Mesenchymal stem cell (in vitro differentiated cells and primary cell): ENCODE measurements around the gene ARHGEF40.

Source experiments
- DNase-seq: peaks from one replicate; pipeline ENCODE4 v3.0.0-alpha.2; 2013
- H2AFZ ChIP-seq: one replicate; pipeline ENCODE4 v1.6.1; 2013; ENCODE audit warnings: low read depth, mild to moderate bottlenecking, control low read depth, inconsistent platforms, low read length, moderate library complexity
- H2AK5ac ChIP-seq: 2 replicates; pipeline ENCODE4 v1.6.1; 2013; ENCODE audit warnings: low read length, moderate library complexity, mild to moderate bottlenecking, inconsistent platforms; ENCODE audit not compliant: severe bottlenecking
- H2BK120ac ChIP-seq: one replicate; pipeline ENCODE4 v1.6.1; 2013; ENCODE audit warnings: low read depth, mild to moderate bottlenecking, inconsistent platforms, low read length, moderate library complexity
- H2BK12ac ChIP-seq, 2 experiments: one replicate each; pipeline ENCODE4 v1.6.1; 2013; ENCODE audit warnings: inconsistent platforms in 2 of 2, low read length in 2 of 2, mild to moderate bottlenecking in 2 of 2, moderate library complexity in 2 of 2, control low read depth in 1 of 2
- H2BK15ac ChIP-seq: one replicate; pipeline ENCODE4 v1.6.1; 2013; ENCODE audit warnings: mild to moderate bottlenecking, low read depth, inconsistent platforms; ENCODE audit not compliant: poor library complexity, severe bottlenecking
- H2BK5ac ChIP-seq: 2 replicates; pipeline ENCODE4 v1.6.1; 2013; ENCODE audit warnings: low read depth, mild to moderate bottlenecking, low read length, control low read depth, inconsistent platforms; ENCODE audit not compliant: poor library complexity, severe bottlenecking
- H3K14ac ChIP-seq, 2 experiments: one replicate each; pipeline ENCODE4 v1.6.1; 2013; ENCODE audit warnings: inconsistent platforms in 2 of 2, low read length in 2 of 2, control low read depth in 1 of 2, mild to moderate bottlenecking in 1 of 2, moderate library complexity in 1 of 2
- H3K18ac ChIP-seq, 2 experiments: one replicate each; pipeline ENCODE4 v1.6.1; 2013; ENCODE audit warnings: inconsistent platforms in 2 of 2, low read length in 2 of 2, control low read depth in 1 of 2, low read depth in 1 of 2, mild to moderate bottlenecking in 1 of 2
- H3K23ac ChIP-seq, 2 experiments: one replicate each; pipeline ENCODE4 v1.6.1; 2013; ENCODE audit warnings: inconsistent platforms in 2 of 2, low read length in 2 of 2, mild to moderate bottlenecking in 2 of 2, moderate library complexity in 2 of 2, control low read depth in 1 of 2
- H3K27ac ChIP-seq: 2 replicates; pipeline ENCODE4 v1.5.1; 2013; ENCODE audit warnings: mild to moderate bottlenecking, moderate library complexity, low read length, control low read depth, inconsistent platforms; ENCODE audit not compliant: poor library complexity, severe bottlenecking
- H3K27me3 ChIP-seq, 2 experiments: 2 replicates each; pipeline versions ENCODE4 v1.6.1 to v1.7.0; 2013; ENCODE audit warnings: low read length in 2 of 2, mild to moderate bottlenecking in 2 of 2, moderate library complexity in 2 of 2, control low read depth in 1 of 2, inconsistent platforms in 1 of 2; ENCODE audit not compliant: control insufficient read depth in 1 of 2, insufficient read depth in 1 of 2
- H3K36me3 ChIP-seq, 2 experiments: 2 replicates each; pipeline versions ENCODE4 v1.6.1 to v1.7.0; 2013; ENCODE audit warnings: low read length in 2 of 2, control low read depth in 1 of 2, inconsistent platforms in 1 of 2, low read depth in 1 of 2, mild to moderate bottlenecking in 1 of 2; ENCODE audit not compliant: insufficient read depth in 2 of 2, control insufficient read depth in 1 of 2
- H3K4ac ChIP-seq, 2 experiments: one replicate each; pipeline ENCODE4 v1.6.1; 2013; ENCODE audit warnings: inconsistent platforms in 2 of 2, low read length in 2 of 2, mild to moderate bottlenecking in 2 of 2, moderate library complexity in 2 of 2, control low read depth in 1 of 2, low read depth in 1 of 2
- H3K4me1 ChIP-seq: 2 replicates; pipeline ENCODE4 v1.6.1; 2013; ENCODE audit warnings: low read depth, low read length, control low read depth; ENCODE audit not compliant: control insufficient read depth, insufficient read depth
- H3K4me2 ChIP-seq: 2 replicates; pipeline ENCODE4 v1.6.1; 2013; ENCODE audit warnings: low read length, mild to moderate bottlenecking, inconsistent platforms; ENCODE audit not compliant: poor library complexity, severe bottlenecking
- H3K4me3 ChIP-seq, 2 experiments: 2 replicates each; pipeline versions ENCODE4 v1.5.1 to v1.7.0; 2013; ENCODE audit warnings: low read length in 2 of 2, mild to moderate bottlenecking in 2 of 2, control low read depth in 1 of 2, low read depth in 1 of 2; ENCODE audit not compliant: insufficient read depth in 1 of 2
- H3K79me1 ChIP-seq: replicated peaks from 2 replicates; pipeline ENCODE4 v1.6.1; 2013; ENCODE audit warnings: mild to moderate bottlenecking, control low read depth, low read length, inconsistent platforms; ENCODE audit not compliant: poor library complexity, severe bottlenecking
- H3K9ac ChIP-seq: 2 replicates; pipeline ENCODE4 v1.7.0; 2013; ENCODE audit warnings: mild to moderate bottlenecking, low read length, moderate library complexity
- H3K9me3 ChIP-seq: 2 replicates; pipeline ENCODE4 v1.7.0; 2013; ENCODE audit warnings: mild to moderate bottlenecking, low read length; ENCODE audit not compliant: control insufficient read depth
- H4K8ac ChIP-seq: one replicate; pipeline ENCODE4 v1.6.1; 2013; ENCODE audit warnings: inconsistent platforms, mild to moderate bottlenecking, low read length, moderate library complexity
- H4K91ac ChIP-seq: one replicate; pipeline ENCODE4 v1.6.1; 2013; ENCODE audit warnings: mild to moderate bottlenecking, low read length, inconsistent platforms
- WGBS: methylation state at CpG from one replicate; pipeline ENCODE4 v1.1.7; 2013; ENCODE audit warnings: mixed read lengths; 5-methylcytosine and 5-hydroxymethylcytosine counted together

ARHGEF40 gene

GRCh38 chr14:21081521-21082142 lies 11.5 kb downstream of the ARHGEF40 start:
- WGBS = 95% methylated on average over 28 of the region's 30 CpGs
- H3K23ac ChIP-seq = no peak overlapping the region
- H2AFZ ChIP-seq = no peak overlapping the region
- no peak for DNase-seq
- no peaks in the 10 kb centered on the region for H3K9me3 ChIP-seq
- H3K27ac ChIP-seq = no peak overlapping the region
- H3K36me3 ChIP-seq = peaks cover 84 to 97% of the 10 kb centered on the region in 2 experiments
- H3K79me1 ChIP-seq = peaks cover 40% of the 10 kb centered on the region
- H3K4me2 ChIP-seq = no peak overlapping the region
- no peak overlapping the region for H3K4ac ChIP-seq
- H4K91ac ChIP-seq = no peak overlapping the region
- H3K14ac ChIP-seq = no peak overlapping the region
- H4K8ac ChIP-seq = no peak overlapping the region
- no peaks in the 10 kb centered on the region for H3K27me3 ChIP-seq
- H3K9ac ChIP-seq = no peak overlapping the region
- H3K4me3 ChIP-seq = no peak overlapping the region
- no peak overlapping the region for H2BK5ac ChIP-seq
- no peak overlapping the region for H3K18ac ChIP-seq
- H3K4me1 ChIP-seq = peaks cover 13% of the 10 kb centered on the region
- H2BK12ac ChIP-seq = no peak overlapping the region
- no peak overlapping the region for H2BK15ac ChIP-seq
- no peak overlapping the region for H2BK120ac ChIP-seq
- H2AK5ac ChIP-seq = no peak overlapping the region

GRCh38 chr14:21083565-21084325 lies 13.6 kb downstream of the ARHGEF40 start:
- Histone ChIP-seq H3K4me1 (peaks cover 22% of the 10 kb centered on the region), H3K36me3 (peaks cover 85 to 88% of the 10 kb centered on the region in 2 experiments), H2AFZ (no peak overlapping the region), H2AK5ac (peak overlapping the region; percentile 15), H3K27me3 (no peaks in the 10 kb centered on the region), H2BK120ac (no peak overlapping the region), H4K8ac (no peak overlapping the region), H3K9ac (peak overlapping the region; percentile 32), H3K4me3 (no peak overlapping the region), H3K23ac (no peak overlapping the region), H4K91ac (no peak overlapping the region), H3K27ac (peak overlapping the region; percentile 59), H3K79me1 (peaks cover 35% of the 10 kb centered on the region), H2BK5ac (no peak overlapping the region), H3K9me3 (no peaks in the 10 kb centered on the region), H3K14ac (no peak overlapping the region), H2BK12ac (no peak overlapping the region), H3K18ac (no peak overlapping the region), H3K4ac (no peak overlapping the region), H2BK15ac (no peak overlapping the region), H3K4me2 (no peak overlapping the region)
- DNase-seq = no peak
- WGBS = 92% methylated on average over 11 of the region's 11 CpGs

DNA sequence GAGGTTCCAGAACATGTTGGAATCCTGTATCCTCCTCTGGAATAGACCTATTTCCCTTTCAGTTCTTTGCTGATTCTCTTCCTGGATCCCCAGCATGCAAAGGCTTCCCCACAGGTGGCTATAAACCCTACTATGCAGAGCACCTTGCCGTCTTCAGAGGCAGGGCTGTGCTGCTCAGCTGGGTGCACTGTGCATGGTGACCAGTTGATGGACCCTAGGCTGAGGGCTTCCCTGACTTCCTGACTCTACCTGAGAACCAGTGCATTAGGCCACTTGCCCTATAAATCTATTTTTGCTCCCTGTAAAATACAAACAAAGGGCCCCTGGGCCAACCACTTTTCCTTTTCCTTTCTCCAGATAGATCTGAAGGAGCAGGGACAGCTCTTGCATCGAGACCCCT lies 14.3 kb downstream of the ARHGEF40 start:
- Histone ChIP-seq H2BK5ac (no peak overlapping the region), H3K4me2 (no peak overlapping the region), H3K27ac (peak overlapping the region; percentile 59), H4K91ac (no peak overlapping the region), H2BK12ac (no peak overlapping the region), H2BK15ac (no peak overlapping the region), H3K23ac (no peak overlapping the region), H3K9ac (peak overlapping the region; percentile 81), H3K18ac (no peak overlapping the region), H3K4me1 (peaks cover 22% of the 10 kb centered on the region), H2AFZ (no peak overlapping the region), H3K4ac (no peak overlapping the region), H2BK120ac (no peak overlapping the region), H2AK5ac (peak overlapping the region; percentile 21), H3K9me3 (no peaks in the 10 kb centered on the region), H3K36me3 (peaks cover 84 to 88% of the 10 kb centered on the region in 2 experiments), H4K8ac (no peak overlapping the region), H3K79me1 (peaks cover 32% of the 10 kb centered on the region), H3K14ac (no peak overlapping the region), H3K27me3 (no peaks in the 10 kb centered on the region), H3K4me3 (peak overlapping the region in 1 of 2 experiments; percentile 2)
- DNase-seq = no peak
- 94% methylated on average over 2 of the region's 2 CpGs for WGBS

DNA sequence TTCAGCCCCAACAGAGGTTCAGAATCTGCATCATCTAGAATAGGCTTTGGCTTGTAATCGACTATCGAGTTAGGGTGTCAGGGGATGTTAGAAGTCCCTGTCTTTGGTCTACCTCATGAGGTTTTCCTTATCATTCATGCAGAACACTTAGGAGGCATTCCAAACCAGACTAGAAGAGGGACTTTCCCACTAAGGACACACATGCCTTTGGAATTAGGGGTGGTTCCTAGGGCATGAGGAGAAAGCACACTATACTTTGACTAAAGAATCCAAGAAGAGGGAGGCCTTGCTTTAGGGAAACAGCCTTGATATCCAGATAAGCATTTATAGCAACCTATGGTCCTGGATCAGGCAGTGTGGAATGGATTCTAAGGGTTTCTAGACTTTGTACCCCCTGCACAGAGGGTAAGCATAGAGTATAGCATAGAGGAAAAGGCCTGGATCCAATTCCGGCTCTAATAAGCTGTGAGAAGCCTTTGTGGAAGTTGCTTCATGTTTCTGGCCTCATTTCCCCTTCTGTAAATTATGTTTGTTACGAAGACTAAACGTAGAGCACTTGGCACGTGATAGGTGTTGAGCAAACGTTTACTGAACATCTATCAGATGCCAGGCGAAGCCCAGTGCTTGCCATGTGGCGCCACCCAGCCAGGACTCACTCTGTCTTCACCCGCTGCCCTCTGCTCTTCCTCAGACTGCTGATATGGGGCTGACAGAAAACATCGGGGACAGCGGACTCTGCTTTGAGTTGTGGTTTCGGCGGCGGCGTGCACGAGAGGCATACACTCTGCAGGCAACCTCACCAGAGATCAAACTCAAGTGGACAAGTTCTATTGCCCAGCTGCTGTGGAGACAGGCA lies 15.1 kb downstream of the ARHGEF40 start:
- WGBS = 94% methylated on average over 17 of the region's 17 CpGs
- peaks cover 83 to 88% of the 10 kb centered on the region in 2 experiments for H3K36me3 ChIP-seq
- no peaks in the 10 kb centered on the region for H3K27me3 ChIP-seq
- no peak overlapping the region for H2BK120ac ChIP-seq
- no peak overlapping the region for H2AFZ ChIP-seq
- H4K91ac ChIP-seq = no peak overlapping the region
- peak; percentile 36 for DNase-seq
- no peak overlapping the region for H2BK12ac ChIP-seq
- no peak overlapping the region for H3K4ac ChIP-seq
- H4K8ac ChIP-seq = no peak overlapping the region
- peak overlapping the region; percentile 81 for H3K27ac ChIP-seq
- no peak overlapping the region for H2BK15ac ChIP-seq
- H3K23ac ChIP-seq = no peak overlapping the region
- peak overlapping the region; percentile 49 for H2AK5ac ChIP-seq
- peak overlapping the region in 1 of 2 experiments; percentile 20 for H3K4me3 ChIP-seq
- H3K9ac ChIP-seq = peak overlapping the region; percentile 81
- no peak overlapping the region for H3K18ac ChIP-seq
- H2BK5ac ChIP-seq = no peak overlapping the region
- H3K4me2 ChIP-seq = no peak overlapping the region
- H3K4me1 ChIP-seq = peaks cover 22% of the 10 kb centered on the region
- H3K79me1 ChIP-seq = peaks cover 30% of the 10 kb centered on the region
- H3K14ac ChIP-seq = no peak overlapping the region
- H3K9me3 ChIP-seq = no peaks in the 10 kb centered on the region
